NCI-H1092 (cell line): Measurements from ENCODE around the gene HSPA2.

Source experiments
- DNase-seq: peaks from one replicate; lab custom pipeline; 2025; lab: John Stamatoyannopoulos, UW

Gene HSPA2

DNA sequence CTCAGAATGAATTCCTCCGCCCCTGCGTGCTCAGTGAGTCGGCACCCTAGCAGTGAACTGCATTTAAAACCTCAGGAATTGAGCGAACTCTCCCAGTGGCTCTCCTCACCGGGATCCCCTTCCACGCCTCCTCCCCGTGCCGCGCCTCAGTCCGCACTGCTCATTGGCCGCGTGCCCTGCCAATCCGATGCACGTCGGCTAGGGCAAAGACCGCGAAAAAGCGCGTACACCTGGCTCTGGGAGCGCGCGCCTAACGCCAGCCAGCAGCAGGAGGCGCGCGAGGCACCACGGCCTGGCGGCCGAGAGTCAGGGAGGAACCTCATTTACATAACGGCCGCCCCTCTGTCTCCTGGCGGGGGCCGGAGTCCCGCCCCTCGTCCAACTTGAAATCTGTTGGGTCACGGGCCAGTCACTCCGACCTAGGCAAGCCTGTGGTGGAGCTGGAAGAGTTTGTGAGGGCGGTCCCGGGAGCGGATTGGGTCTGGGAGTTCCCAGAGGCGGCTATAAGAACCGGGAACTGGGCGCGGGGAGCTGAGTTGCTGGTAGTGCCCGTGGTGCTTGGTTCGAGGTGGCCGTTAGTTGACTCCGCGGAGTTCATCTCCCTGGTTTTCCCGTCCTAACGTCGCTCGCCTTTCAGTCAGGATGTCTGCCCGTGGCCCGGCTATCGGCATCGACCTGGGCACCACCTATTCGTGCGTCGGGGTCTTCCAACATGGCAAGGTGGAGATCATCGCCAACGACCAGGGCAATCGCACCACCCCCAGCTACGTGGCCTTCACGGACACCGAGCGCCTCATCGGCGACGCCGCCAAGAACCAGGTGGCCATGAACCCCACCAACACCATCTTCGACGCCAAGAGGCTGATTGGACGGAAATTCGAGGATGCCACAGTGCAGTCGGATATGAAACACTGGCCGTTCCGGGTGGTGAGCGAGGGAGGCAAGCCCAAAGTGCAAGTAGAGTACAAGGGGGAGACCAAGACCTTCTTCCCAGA lies at the start of gene HSPA2:
Gene HSPA2, plus strand, starts transcription at position 534 of the 995 bp plus-strand sequence. Its CDS starts 109 bp downstream, at position 643.
- peak; percentile 100 for DNase-seq

DNA sequence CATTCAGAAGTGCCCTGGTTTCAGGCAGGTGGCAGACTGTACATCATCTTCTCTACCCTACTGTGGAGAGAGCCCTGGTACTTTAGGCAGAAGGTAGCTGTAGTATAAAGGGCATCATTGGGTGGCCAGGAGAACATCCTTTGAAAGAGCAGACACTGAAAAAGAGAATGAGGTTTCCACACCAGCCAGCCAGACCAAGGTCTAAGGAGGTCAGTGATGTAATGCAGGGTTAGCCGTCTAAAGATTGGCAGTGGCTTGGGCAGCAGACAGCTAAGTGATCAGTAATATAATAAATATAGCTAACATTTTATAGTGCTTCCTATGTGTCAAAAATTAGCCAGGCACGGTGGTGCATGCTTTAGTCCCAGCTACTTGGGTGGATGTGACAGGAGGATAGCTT lies 48.9 kb upstream of the HSPA2 start:
- DNase-seq, result no peak

DNA sequence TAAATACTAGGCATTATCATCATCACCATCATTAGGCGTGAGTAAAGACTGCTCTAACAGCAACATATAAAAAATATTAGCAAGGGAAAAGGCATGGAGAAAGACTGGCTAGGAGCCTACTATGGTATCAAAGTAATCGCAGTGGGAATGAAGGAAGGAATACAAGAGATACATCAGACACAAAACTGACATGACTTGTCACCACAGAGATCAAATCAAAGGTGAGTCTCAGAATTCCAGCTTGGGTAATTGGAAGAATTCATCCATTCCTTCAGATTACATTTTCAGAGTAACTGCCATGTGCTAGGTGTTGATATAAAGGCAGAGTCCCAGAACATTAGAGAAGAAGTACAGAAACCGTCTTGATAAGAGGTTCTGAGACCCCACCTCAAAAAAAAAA lies 47.1 kb upstream of the HSPA2 start:
- no peak for DNase-seq

DNA sequence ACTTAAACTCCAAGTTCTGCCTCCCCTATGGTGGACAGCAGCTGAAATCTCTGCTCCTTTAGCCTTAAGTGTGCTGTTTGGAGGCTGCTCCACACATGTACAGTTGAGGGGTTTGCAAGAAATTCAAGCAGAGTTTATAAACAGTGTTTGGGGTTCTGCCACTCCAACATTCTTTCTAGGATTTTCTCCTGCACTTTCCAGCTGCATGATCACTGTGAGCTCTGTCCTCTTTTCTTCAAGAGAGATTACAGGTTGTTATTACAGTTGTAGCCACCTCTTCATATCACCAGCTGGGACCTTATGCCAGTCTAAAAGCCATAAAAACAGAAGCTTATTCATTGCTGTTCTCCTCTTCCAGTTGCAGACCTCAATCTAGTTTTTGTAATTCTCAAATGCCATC lies 45.3 kb upstream of the HSPA2 start:
- DNase-seq, result no peak

DNA sequence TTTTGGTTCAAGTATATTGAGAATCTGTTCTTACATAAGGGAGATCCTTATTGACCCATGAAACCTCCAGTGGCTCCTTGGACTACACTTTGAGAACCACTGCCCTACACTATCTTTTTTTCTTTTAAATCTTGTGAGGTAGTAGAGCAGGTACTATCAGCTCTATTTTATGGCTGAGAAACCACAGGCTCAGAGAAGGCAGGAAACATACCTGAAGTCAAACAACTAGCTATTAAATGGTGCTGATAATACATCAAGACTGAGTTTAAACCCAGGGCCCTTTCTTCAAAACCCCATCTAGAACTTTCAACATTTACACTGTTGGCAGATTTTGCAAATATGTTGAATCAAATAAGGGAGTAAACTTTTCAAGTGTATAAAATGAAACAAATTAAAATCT lies 43.8 kb upstream of the HSPA2 start:
- DNase-seq, result no peak

DNA sequence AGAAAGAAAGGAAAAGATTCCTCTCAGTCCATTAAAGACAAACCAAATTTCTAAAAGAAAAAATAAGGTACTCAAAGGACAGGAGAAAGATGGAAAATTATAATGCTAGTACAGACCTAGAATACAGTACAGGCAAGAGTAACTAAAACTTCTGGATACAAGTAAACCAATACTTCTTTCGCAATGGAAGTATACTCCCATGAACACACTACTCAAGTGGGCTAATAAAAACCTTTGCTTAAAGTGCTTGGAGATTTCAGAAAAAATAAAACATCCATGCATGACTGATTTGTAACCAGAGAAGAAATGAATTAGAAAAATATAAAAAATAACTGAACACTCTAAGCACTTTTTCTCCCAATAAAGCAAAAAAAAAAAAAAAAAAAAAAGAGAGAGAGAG lies 40.5 kb upstream of the HSPA2 start:
- no peak for DNase-seq

DNA sequence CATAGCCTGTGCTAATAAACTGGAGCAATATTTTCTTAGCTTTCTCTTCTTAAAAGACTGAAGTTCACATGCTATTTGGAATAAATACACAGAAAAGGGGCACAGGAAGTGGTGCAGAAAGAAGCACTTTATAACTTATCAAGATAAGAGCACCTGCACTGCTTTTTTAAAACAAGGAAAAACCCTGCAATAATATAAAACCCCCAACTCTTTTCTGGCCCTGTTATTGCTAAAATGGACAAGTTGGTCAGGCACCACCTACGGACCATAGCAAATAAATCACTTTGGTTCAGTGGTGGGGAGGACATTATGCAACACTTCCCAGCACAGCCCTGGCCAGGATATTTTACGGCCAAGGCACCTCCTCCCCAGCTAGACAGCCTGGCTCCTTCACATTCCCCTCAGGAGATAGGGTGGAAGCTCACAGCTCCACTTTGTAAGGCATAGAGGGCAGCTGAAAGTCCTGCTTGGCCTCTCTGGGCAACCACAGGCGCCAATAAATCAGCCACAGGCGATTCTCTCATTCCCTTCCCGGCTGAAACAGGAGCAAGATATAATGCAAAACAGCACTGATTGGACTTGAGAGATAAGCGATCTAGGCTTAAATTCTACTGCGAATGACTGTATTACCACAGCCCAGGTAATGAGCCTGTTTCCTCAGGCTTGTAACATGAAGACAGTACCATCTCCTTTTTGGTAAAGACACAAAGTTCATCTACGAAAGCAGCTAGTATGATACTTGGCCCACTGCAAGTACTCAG lies 39.0 kb upstream of the HSPA2 start:
- no peak for DNase-seq

DNA sequence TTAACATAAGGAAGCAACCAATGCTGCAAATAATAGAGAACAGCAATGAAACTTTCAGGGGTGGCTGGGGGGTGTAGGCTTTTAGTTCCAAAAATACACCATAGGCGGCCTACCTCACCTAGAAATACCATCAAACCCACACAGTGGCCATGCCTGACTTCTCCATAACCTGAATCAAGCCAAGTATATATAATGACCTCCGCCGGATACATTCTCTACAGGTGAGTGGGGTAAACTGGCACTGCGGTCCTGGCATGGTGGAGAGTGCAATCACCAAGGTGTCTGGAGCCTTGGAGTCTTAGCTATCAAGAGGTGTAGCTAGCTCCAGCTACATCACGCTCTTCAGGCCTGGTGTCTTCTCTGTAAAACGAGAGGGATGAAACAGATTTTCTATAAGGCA lies 38.1 kb upstream of the HSPA2 start:
- DNase-seq, result no peak

DNA sequence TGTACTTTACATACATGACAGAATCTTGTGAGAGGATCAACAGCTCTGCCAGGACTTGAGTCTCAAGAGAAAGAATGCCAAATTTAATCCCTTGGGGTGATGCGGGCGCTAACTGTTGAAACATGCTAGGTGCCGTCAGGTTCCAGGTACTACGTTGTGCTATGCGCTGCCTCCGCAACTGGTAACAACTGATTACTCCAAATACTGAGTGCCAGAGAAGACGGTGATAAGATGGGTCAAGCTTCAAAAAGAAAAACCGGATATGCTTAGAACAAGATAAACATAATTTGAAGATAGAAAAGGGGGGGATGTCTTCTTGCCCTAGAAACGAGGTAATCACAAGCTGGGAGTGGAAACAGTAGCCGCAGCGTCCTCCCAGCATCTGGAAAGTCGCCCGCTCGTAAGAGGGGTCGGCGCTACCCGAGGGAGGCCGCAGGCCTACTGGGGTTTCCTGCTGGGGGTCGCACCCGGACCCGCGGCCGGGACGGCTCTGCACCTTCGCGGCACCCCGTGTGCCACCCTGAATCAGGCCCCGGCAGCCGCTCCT lies 37.6 kb upstream of the HSPA2 start:
- DNase-seq, result no peak

DNA sequence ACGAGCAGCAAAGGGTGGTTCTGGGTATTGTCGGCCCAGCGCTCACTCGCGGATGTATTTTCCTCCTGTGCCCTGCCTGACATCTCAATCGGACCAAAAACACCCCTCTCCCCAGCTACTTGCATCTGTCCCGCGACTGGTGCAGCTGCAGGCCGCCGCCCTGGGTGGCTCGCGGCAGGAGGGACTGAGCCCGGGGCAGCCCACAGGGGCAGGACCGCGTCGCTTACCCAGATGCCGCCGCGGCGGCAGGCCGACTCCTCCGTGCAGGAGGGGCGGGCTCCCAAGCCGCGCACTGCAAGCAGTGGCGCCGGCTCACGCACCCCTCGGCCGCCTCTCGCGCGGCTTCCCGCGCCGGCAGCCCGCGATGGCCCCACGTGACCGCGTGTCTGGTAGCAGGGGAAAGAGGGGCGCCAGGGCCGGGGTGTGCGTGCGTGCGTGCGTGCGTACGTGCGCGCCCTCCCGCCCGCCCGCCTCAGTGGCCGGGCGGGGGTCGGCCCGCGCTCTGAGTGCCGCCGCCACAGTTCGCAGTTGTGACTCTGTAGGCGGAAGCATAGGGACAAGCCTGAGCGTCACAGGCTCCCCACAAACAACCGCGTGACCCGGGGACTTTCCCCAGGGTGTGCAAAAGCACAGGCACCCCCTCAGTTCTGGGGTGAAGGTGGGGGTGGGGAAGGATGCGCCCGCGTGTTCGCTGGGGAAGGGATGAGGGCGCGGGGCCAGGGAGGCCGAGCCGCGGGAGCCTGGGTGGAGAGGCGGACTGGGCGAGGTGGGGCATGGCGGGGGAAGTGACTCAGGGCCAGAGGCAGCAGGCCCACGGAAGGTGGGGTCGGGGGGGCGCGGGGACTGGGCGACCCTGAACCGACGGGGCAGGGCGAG lies 36.9 kb upstream of the HSPA2 start, which contains the start of gene ZBTB25:
Gene ZBTB25, minus strand, starts transcription at position 405 of the 876 bp plus-strand sequence. CDS start 13,305 bp downstream, outside the sequence.
- peak; percentile 95 for DNase-seq

DNA sequence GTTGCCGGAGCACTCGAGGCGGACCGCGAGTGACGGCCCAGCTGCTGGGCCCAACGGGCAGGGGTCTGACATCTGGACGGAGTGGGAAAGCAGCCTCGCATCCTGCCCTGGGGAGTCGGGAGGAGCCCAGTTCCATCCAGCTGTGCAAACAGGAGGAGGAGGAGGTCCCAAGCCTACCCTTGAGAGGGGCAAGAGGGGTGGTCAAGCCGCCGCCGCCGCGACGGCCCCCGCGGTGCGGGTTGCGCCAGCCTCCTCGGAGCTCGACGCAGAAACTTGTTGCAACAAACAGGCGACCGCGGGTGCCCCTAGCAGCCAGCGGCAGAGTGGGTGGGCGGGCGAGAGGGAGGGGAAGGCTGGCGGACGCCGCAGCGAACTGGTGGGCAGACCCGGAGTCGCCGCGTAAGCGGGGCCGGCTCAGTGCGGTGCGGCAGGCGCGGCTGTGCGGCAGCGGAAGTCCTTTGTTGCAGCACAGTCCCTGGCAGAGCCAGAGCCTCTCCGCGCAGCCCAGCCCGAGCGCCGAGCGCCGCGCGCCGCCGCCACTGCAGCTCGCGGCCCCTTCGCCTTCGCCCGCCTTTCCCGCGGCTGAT lies 36.1 kb upstream of the HSPA2 start, which contains the start of gene ZBTB1:
Gene ZBTB1, plus strand, starts transcription at position 461 of the 587 bp plus-strand sequence. CDS start 16,735 bp downstream, outside the sequence.
- DNase-seq, result peak; percentile 90

DNA sequence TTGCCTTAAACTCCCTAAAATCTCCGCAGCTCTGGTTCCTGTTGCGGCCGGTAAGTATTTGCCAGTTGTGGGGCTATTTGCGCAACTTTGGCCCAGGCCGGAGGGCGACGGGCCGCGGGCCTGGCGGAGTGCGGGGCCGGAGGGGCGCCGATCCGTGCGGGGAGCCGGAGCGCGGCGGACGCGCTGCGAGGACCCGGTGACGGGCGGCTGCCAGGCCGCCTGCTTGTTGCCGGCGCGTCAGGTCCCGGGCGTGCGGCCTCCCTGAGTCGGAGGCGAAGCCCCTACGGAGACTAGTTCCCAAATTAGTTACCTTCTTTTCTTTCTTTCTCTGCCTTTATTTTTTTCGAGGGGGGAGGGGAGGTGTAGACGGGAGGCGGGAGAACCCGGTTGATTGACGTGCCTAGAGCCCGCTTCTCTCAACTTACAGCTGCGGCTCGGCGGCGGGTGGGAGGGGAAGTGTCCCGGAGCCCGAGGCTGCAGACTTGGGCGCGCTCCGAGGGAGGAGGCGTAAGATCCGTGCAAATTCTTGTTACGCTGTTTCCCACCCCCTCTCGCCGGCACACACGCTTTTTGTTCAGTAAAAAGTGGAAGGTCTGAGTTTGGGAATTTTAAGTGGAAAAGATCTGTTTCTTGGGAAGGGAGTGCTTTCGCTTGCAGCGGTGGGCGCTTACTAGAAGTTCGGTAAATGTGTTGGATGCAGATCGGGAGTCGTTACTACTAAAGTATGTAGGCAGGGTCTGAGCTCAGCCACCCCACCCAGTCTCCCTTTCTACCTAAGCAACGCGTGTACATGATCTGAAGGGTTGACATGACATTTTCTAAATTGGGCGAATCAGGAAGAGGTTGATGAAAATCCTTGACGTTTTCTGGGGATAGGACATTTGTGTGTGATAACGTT lies 35.4 kb upstream of the HSPA2 start:
- DNase-seq, result peak; percentile 81

DNA sequence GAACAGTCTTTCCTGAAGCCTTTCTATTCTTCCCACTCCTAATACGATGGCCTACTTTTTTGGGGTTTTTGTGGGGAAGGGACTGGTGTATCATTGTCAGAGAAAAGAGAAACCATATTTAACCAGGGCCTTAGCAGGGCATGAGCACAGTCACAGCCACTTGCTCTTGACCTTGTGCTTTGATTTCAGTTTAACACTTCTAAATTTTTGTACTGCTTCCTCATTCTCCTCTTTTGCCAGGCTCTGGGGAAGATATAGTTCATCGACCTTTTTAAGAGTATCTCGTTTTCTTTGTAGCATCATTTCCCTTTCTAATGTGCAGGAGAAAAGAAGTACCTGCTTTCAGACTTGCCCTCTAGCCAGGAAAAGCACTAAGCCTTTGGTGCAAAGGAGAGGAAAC lies 33.8 kb upstream of the HSPA2 start:
- DNase-seq, result no peak

DNA sequence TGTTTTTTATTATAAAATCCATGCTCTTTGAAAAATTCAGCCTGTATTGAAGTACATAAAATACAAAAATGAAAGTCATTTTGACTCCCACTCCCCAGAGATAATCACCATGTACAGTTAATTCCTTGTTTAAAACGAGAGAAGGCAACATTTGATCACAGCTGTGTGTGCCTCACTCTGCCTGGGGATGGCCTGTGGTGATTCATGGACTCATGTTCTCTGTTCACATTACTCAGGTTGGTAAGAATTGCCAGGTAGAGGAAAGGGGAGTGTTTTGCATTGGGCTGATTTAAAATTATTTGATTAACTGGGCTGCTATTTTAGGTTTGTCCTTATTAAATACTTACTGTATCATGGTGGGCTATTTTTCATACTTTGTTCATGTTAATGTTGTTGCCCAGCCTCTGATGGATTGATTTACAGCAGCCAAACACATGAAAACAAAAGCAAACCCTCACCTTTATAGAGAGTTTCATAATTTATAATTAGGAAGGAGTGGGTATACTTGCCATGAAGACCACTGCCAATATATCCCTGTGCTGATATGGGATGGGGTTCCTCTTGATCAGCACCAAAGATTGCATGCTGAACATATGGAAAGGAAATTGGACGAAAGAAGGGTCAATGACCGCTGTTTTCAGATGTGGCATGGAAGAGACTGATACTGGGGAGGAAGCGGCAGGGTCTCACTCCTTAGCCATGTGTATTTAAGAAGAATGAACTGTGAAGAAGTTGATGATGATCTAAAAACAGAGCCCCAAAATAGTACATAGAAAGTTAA lies 33.0 kb upstream of the HSPA2 start:
- no peak for DNase-seq

DNA sequence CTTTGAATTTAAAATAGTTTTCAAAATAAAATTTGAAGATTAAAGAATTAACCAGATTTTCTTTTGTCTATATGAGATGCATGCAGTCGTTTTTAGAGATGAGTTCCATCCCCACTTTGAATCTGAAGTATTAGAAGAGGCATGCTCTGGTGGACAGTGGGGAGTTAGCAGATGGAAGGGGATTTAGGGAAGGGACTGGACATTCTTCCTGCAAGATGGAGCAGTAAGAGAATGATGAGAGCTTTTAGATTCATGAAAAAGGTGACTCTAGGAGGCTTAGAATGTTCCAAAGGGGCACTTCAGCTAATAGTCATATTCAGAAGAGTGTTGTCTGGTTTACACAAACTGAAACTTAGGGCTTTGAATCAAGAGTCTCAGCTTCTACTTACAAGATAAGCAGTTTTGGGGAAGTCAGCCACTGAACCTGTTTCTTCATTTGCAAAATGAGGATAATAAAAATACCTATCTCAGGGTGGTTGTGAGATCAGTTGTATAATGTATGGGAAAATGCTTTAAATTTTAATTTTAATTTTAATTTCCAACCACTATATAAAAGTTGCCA lies 32.2 kb upstream of the HSPA2 start:
- DNase-seq, result no peak

DNA sequence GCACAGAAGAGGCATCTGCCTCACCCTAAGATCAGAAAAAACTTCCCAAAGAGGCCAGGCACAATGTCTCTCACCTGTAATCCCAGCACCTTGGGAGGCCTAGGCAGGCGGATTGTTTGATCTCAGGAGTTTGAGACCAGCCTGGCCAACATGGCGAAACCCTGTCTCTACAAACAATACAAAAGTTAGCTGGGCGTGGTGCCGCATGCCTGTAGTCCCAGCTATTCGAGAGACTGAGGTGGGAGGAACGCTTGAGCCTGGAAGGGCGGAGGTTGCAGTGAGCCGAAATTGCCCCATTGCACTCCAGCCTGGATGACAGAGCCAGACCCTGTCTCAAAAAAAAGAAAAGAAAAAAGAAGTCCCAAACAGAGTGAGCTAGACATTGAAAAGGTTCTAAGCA lies 31.5 kb upstream of the HSPA2 start:
- no peak for DNase-seq

DNA sequence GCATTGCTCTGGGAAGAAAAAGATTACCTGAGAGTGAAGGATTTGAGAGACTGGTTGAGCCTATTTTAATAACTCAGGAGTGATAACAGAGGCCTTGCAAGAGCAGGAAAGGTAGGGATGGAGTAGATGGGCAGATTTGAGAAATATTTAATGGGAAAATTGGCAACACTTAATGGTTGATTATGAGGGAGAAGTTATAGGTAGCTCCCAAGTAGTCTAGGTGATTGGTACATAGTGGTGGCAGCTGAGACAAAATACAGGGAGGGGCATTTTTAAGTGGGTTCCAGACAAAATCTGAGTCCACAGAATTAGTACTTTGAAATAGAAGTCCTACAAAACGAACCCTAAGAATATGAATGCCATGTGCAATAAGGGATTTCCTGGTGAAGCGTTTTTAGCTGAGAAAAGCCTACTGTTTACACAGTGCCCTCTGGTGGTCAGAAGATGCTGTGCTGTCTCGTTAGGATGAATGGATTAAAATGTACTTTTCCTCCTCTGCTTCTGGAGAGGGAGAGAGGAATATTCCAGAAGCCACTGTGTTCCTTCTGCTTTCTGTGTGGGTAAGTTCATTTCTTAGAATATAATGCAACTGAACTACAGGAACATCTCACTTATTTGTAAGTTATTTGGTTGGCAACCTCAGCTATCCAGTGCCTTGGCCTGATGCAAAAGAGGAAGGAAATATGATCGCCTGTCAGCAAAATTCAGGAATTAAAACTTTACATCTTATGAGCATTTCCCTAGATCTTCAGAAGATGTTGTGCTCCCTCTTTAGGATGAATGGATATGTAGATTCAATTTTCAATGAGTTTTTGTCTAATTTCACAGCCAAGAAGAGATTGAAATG lies 29.5 kb upstream of the HSPA2 start:
- DNase-seq, result peak; percentile 61

DNA sequence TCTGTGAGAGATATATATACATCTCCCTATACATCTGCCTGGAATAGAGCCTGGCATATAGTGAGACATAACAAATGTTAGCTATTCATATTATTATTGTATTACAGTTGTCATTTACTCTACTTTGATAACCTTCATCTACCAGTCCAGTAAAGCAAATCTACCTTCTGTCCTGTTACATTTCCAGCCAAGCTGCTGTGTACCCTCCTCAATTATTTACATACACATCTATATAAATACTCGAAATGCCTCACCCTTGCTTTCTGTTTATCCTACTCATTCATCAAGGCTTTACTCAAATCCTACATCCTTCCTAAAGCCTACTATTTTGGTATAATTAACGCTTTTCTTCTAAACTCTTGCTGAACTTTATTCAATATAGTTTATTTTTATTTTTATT lies 27.3 kb upstream of the HSPA2 start:
- DNase-seq, result no peak
